HL-60 (cell line): ENCODE measurements around the gene UGCG.

Experiments
- CTCF ChIP-seq: IDR thresholded peaks from one replicate; pipeline ENCODE4 v1.5.1; 2011; ENCODE audit warnings: low read length, control low read depth, inconsistent platforms; ENCODE audit not compliant: insufficient read depth
- TF ChIP-seq, protein P1 (sequence below): IDR thresholded peaks from 2 replicates; pipeline ENCODE4 v1.6.1; 2012; ENCODE audit warnings: low read depth; ENCODE audit not compliant: insufficient replicate concordance

GRCh38 chr9:111886983-111887718 lies 9.5 kb upstream of the UGCG start:
- no peak for TF ChIP-seq CTCF
- TF ChIP-seq, protein P1, sequence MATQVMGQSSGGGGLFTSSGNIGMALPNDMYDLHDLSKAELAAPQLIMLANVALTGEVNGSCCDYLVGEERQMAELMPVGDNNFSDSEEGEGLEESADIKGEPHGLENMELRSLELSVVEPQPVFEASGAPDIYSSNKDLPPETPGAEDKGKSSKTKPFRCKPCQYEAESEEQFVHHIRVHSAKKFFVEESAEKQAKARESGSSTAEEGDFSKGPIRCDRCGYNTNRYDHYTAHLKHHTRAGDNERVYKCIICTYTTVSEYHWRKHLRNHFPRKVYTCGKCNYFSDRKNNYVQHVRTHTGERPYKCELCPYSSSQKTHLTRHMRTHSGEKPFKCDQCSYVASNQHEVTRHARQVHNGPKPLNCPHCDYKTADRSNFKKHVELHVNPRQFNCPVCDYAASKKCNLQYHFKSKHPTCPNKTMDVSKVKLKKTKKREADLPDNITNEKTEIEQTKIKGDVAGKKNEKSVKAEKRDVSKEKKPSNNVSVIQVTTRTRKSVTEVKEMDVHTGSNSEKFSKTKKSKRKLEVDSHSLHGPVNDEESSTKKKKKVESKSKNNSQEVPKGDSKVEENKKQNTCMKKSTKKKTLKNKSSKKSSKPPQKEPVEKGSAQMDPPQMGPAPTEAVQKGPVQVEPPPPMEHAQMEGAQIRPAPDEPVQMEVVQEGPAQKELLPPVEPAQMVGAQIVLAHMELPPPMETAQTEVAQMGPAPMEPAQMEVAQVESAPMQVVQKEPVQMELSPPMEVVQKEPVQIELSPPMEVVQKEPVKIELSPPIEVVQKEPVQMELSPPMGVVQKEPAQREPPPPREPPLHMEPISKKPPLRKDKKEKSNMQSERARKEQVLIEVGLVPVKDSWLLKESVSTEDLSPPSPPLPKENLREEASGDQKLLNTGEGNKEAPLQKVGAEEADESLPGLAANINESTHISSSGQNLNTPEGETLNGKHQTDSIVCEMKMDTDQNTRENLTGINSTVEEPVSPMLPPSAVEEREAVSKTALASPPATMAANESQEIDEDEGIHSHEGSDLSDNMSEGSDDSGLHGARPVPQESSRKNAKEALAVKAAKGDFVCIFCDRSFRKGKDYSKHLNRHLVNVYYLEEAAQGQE = no peak
